ENCODE data around the gene APC. TPM values are rescaled to one million over a fixed set of nuclear protein-coding genes. Genes with fewer than 3 reads are reported as not detected.

Gene APC
- total and polyA plus RNA-seq, 3 donors from 2014 or later, result 7.1 to 58.8 (median 39.4) TPM

GRCh38 chr5:112876362-112876761 is 138.7 kb downstream of the APC start:
- Histone ChIP-seq H3K4me1 (no peaks in the 10 kb centered on the region), H3K27ac (no peak overlapping the region), H3K36me3 (ENCODE audit: low read depth, missing control alignments) (no peaks in the 10 kb centered on the region), H3K9me3 (no peaks in the 10 kb centered on the region), H3K4me3 (no peak overlapping the region), H3K27me3 (no peaks in the 10 kb centered on the region)
- intact Hi-C loops (cut with DNase I; ENCODE audit: low total_unique reads), result no loop called here
- WGBS, 2 donors, result 62 to 69% methylated on average over 2 of the region's 2 CpGs
- TF ChIP-seq POLR2A (IDR thresholded peaks at IDR 0.05), result no peak
- no peak for DNase-seq

- intact Hi-C loops (cut with DNase I; ENCODE audit: low total_unique reads), result no loop called here
- no peak overlapping the region for H3K4me3 ChIP-seq
- DNase-seq, result no peak
- H3K36me3 ChIP-seq (ENCODE audit: low read depth, missing control alignments), result no peaks in the 10 kb centered on the region
- H3K27ac ChIP-seq, result no peak overlapping the region
- TF ChIP-seq POLR2A (IDR thresholded peaks at IDR 0.05) (no peak), CTCF (IDR thresholded peaks at IDR 0.05) (no peak)
- H3K27me3 ChIP-seq, result no peaks in the 10 kb centered on the region
- 67 to 93% methylated on average over 4 of the region's 4 CpGs for WGBS, 2 donors
- H3K9me3 ChIP-seq, result no peaks in the 10 kb centered on the region
- no peaks in the 10 kb centered on the region for H3K4me1 ChIP-seq
Measured at GRCh38 chr5:112878101-112878500, 140.4 kb downstream of the APC start.

GRCh38 chr5:112878760-112879159 is 141.1 kb downstream of the APC start:
- 78 to 82% methylated on average over 4 of the region's 4 CpGs for WGBS, 2 donors
- no peaks in the 10 kb centered on the region for H3K36me3 ChIP-seq (ENCODE audit: low read depth, missing control alignments)
- intact Hi-C loops (cut with DNase I; ENCODE audit: low total_unique reads), result no loop called here

GRCh38 chr5:112880219-112880964 is 142.7 kb downstream of the APC start:
- Histone ChIP-seq H3K27me3 (no peaks in the 10 kb centered on the region), H3K27ac (no peak overlapping the region), H3K36me3 (ENCODE audit: low read depth, missing control alignments) (no peaks in the 10 kb centered on the region), H3K4me3 (no peak overlapping the region), H3K9me3 (no peaks in the 10 kb centered on the region), H3K4me1 (no peaks in the 10 kb centered on the region)
- no peak for DNase-seq
- 88 to 98% methylated on average over 2 of the region's 2 CpGs for WGBS, 2 donors
- TF ChIP-seq CTCF (IDR thresholded peaks at IDR 0.05) (no peak), POLR2A (IDR thresholded peaks at IDR 0.05) (no peak)
- intact Hi-C loops (cut with DNase I; ENCODE audit: low total_unique reads), result no loop called here

More at GRCh38 chr5:112878760-112879159, 141.1 kb downstream of the APC start:
- H3K9me3 ChIP-seq, result no peaks in the 10 kb centered on the region
- H3K27me3 ChIP-seq, result no peaks in the 10 kb centered on the region
- TF ChIP-seq POLR2A (IDR thresholded peaks at IDR 0.05), result no peak
- TF ChIP-seq CTCF (IDR thresholded peaks at IDR 0.05), result no peak
- H3K27ac ChIP-seq, result no peak overlapping the region
- no peak overlapping the region for H3K4me3 ChIP-seq
- H3K4me1 ChIP-seq, result no peaks in the 10 kb centered on the region
- no peak for DNase-seq

- no peak overlapping the region for H3K4me3 ChIP-seq
- intact Hi-C loops (cut with DNase I; ENCODE audit: low total_unique reads), result no loop called here
- no peaks in the 10 kb centered on the region for H3K36me3 ChIP-seq (ENCODE audit: low read depth, missing control alignments)
- TF ChIP-seq CTCF (IDR thresholded peaks at IDR 0.05) (no peak), POLR2A (IDR thresholded peaks at IDR 0.05) (no peak)
- H3K9me3 ChIP-seq, result no peaks in the 10 kb centered on the region
- no peaks in the 10 kb centered on the region for H3K27me3 ChIP-seq
- H3K4me1 ChIP-seq, result no peaks in the 10 kb centered on the region
- no peak overlapping the region for H3K27ac ChIP-seq
- 74 to 80% methylated on average over 2 of the region's 2 CpGs for WGBS, 2 donors
- no peak for DNase-seq
Measured at GRCh38 chr5:112883192-112883591, 145.5 kb downstream of the APC start.

Data from testis (tissue), 3 donors.